GM23338 (cell line): Measurements from ENCODE around the gene PDLIM5. TPM values are rescaled to one million over a fixed set of nuclear protein-coding genes. Genes with fewer than 3 reads are reported as not detected.

Source experiments
- ATAC-seq: fragments of 200-7000 bp; cut with Tn5 transposase; 3 replicates; pipeline ENCODE4 v1.9.1; 2020
- DNase-seq: peaks from one replicate; pipeline ENCODE4 v3.0.0-alpha.2; 2015; ENCODE audit warnings: low spot score
- H2AFZ ChIP-seq: fragments of 200-600 bp; sonication (generic); 2 replicates; pipeline ENCODE4 v1.8.0; 2016; ENCODE audit warnings: antibody characterized with exemption, mild to moderate bottlenecking, moderate library complexity
- H3F3A ChIP-seq: fragments of 200-600 bp; sonication (generic); replicated peaks from 2 replicates; pipeline ENCODE4 v1.8.0; 2017; ENCODE audit warnings: antibody characterized with exemption, mixed run types, low read depth
- H3K27ac ChIP-seq: fragments of 200-600 bp; sonication (generic); 2 replicates; pipeline ENCODE4 v1.6.1; 2016; ENCODE audit warnings: low read depth
- H3K27me3 ChIP-seq: fragments of 200-600 bp; sonication (generic); 2 replicates; pipeline ENCODE4 v1.8.0; 2016; ENCODE audit warnings: mild to moderate bottlenecking, mixed run types, moderate library complexity; ENCODE audit not compliant: insufficient read depth
- H3K36me3 ChIP-seq: fragments of 200-600 bp; sonication (generic); 2 replicates; pipeline ENCODE4 v1.8.0; 2016; ENCODE audit warnings: mild to moderate bottlenecking; ENCODE audit not compliant: insufficient read depth
- H3K4me1 ChIP-seq: fragments of 200-600 bp; sonication (generic); 2 replicates; pipeline ENCODE4 v1.8.0; 2016; ENCODE audit warnings: mild to moderate bottlenecking, moderate library complexity; ENCODE audit not compliant: insufficient read depth
- H3K4me2 ChIP-seq: fragments of 200-600 bp; sonication (generic); 2 replicates; pipeline ENCODE4 v1.7.1; 2017; ENCODE audit warnings: mixed run types
- H3K4me3 ChIP-seq: fragments of 200-600 bp; sonication (generic); 2 replicates; pipeline ENCODE4 v1.6.1; 2016; ENCODE audit warnings: mixed run types
- H3K79me2 ChIP-seq: fragments of 200-600 bp; sonication (generic); replicated peaks from 2 replicates; pipeline ENCODE4 v1.8.0; 2017; ENCODE audit warnings: mild to moderate bottlenecking; ENCODE audit not compliant: insufficient read depth
- H3K9me2 ChIP-seq: fragments of 200-600 bp; sonication (generic); 2 replicates; pipeline ENCODE4 v1.8.0; 2017; ENCODE audit not compliant: insufficient read depth
- H4K20me1 ChIP-seq: fragments of 200-600 bp; sonication (generic); replicated peaks from 2 replicates; pipeline ENCODE4 v1.8.0; 2017; ENCODE audit warnings: mild to moderate bottlenecking; ENCODE audit not compliant: insufficient read depth
- H3K27ac Mint-ChIP-seq: 2 replicates; pipeline ENCODE4 v1.8.0; 2020; ENCODE audit warnings: inconsistent platforms, mild to moderate bottlenecking, moderate library complexity, mixed read lengths
- H3K27me3 Mint-ChIP-seq: 3 replicates; pipeline ENCODE4 v1.8.0; 2022; ENCODE audit warnings: low read depth, mild to moderate bottlenecking, moderate library complexity, mixed read lengths, inconsistent platforms; ENCODE audit not compliant: insufficient read depth, poor library complexity
- H3K36me3 Mint-ChIP-seq: 3 replicates; pipeline ENCODE4 v1.8.0; 2021; ENCODE audit warnings: low read depth, mild to moderate bottlenecking, inconsistent platforms, moderate library complexity, mixed read lengths
- H3K4me1 Mint-ChIP-seq: 3 replicates; pipeline ENCODE4 v1.8.0; 2020; ENCODE audit warnings: mild to moderate bottlenecking, inconsistent platforms, mixed read lengths
- H3K4me3 Mint-ChIP-seq: 3 replicates; pipeline ENCODE4 v1.8.0; 2021; ENCODE audit warnings: moderate library complexity, mild to moderate bottlenecking, inconsistent platforms, mixed read lengths
- H3K9me3 Mint-ChIP-seq: 3 replicates; pipeline ENCODE4 v1.8.0; 2020; ENCODE audit warnings: moderate library complexity, mild to moderate bottlenecking, inconsistent platforms, mixed read lengths
- CREB1 ChIP-seq: fragments of 250-450 bp; sonication (Bioruptor Pico); IDR thresholded peaks from 2 replicates; pipeline ENCODE4 v1.5.0; 2020; ENCODE audit warnings: low read depth, mild to moderate bottlenecking, moderate library complexity
- CTCF ChIP-seq, 2 experiments: fragments of 200-600 bp in 1 of 2; sonication (generic) in 1 of 2; conservative IDR thresholded peaks; 2 replicates each; pipeline versions ENCODE4 v1.5.1 to v1.6.1; 2016 to 2017; ENCODE audit warnings: antibody characterized with exemption in 2 of 2, low read depth in 2 of 2, mild to moderate bottlenecking in 2 of 2, moderate library complexity in 1 of 2
- ETS1 ChIP-seq: IDR thresholded peaks from 2 replicates; pipeline ENCODE4 v1.6.1; 2016; ENCODE audit warnings: antibody characterized with exemption
- EZH2 ChIP-seq: fragments of 200-600 bp; sonication (generic); IDR thresholded peaks from one replicate; pipeline ENCODE4 v1.8.0; 2017; ENCODE audit warnings: antibody characterized with exemption, mild to moderate bottlenecking, low read depth; ENCODE audit not compliant: unreplicated experiment
- EZH2phosphoT487 ChIP-seq: fragments of 200-600 bp; sonication (generic); IDR thresholded peaks from one replicate; pipeline ENCODE4 v1.8.1; 2018; ENCODE audit warnings: antibody characterized with exemption; ENCODE audit not compliant: unreplicated experiment
- JUNB ChIP-seq: IDR thresholded peaks from one replicate; pipeline ENCODE4 v1.6.1; 2016; ENCODE audit warnings: antibody characterized with exemption; ENCODE audit not compliant: unreplicated experiment
- NANOG ChIP-seq: IDR thresholded peaks from 2 replicates; pipeline ENCODE4 v1.6.1; 2016; ENCODE audit warnings: antibody characterized with exemption, borderline replicate concordance
- POLR2AphosphoS5 ChIP-seq: IDR thresholded peaks from 2 replicates; pipeline ENCODE4 v1.6.1; 2016; ENCODE audit warnings: antibody characterized with exemption, low read depth
- REST ChIP-seq: IDR thresholded peaks from one replicate; pipeline ENCODE4 v1.6.1; 2018; ENCODE audit warnings: antibody characterized with exemption; ENCODE audit not compliant: unreplicated experiment
- STAT1 ChIP-seq: IDR thresholded peaks from one replicate; pipeline ENCODE4 v1.6.1; 2016; ENCODE audit warnings: antibody characterized with exemption; ENCODE audit not compliant: unreplicated experiment
- ZNF114 ChIP-seq: fragments of 250-450 bp; sonication (Bioruptor Pico); IDR thresholded peaks from 2 replicates; pipeline ENCODE4 v1.5.0; 2020; ENCODE audit warnings: mild to moderate bottlenecking, moderate library complexity
- ZNF331 ChIP-seq: fragments of 250-450 bp; sonication (Bioruptor Pico); IDR thresholded peaks from 2 replicates; pipeline ENCODE4 v1.5.0; 2020; ENCODE audit warnings: low read depth, mild to moderate bottlenecking, moderate library complexity
- ZNF462 ChIP-seq: fragments of 250-450 bp; sonication (Bioruptor Pico); IDR thresholded peaks from 2 replicates; pipeline ENCODE4 v1.5.0; 2020; ENCODE audit warnings: mild to moderate bottlenecking, moderate library complexity
- polyA plus RNA-seq: library from polyadenylated mRNA; unstranded; fragments of >200 nt; fragmentation: Nextera tagmentation; extraction: Ambion mirVana; gene quantifications from 2 replicates; pipeline ENCODE4 v1.2.1, GENCODE V29; 2016
- total RNA-seq: library from RNA; depleted of rRNA; stranded (reverse); fragments of >200 nt; shearing (Covaris generic); gene quantifications from 2 replicates; pipeline ENCODE4 v1.2.3, GENCODE V29; 2014

Gene PDLIM5
- total and polyA plus RNA-seq, 2 experiments from 2014 or later = 45.2 to 53.0 TPM

- Histone ChIP-seq H3K4me2 (no peak overlapping the region), H3K79me2 (no peaks in the 10 kb centered on the region), H3K27ac (no peak overlapping the region), H3F3A (no peaks in the 10 kb centered on the region), H3K27me3 (no peaks in the 10 kb centered on the region), H3K4me1 (no peaks in the 10 kb centered on the region), H3K9me2 (no peaks in the 10 kb centered on the region), H2AFZ (no peak overlapping the region), H3K4me3 (no peak overlapping the region), H4K20me1 (no peaks in the 10 kb centered on the region), H3K36me3 (no peaks in the 10 kb centered on the region)
- no peak overlapping the region for H3K27ac Mint-ChIP-seq
- TF ChIP-seq ZNF114 (no peak), ZNF462 (no peak), EZH2 (no peak), CREB1 (no peak), EZH2phosphoT487 (no peak), JUNB (no peak), REST (no peak), POLR2AphosphoS5 (no peak), CTCF (conservative IDR thresholded peaks at IDR 0.05; ENCODE audit: low read depth in 2 of 2) (no peak), NANOG (no peak), ETS1 (no peak), STAT1 (no peak), ZNF331 (no peak)
- H3K27me3 Mint-ChIP-seq = no peaks in the 10 kb centered on the region
- H3K36me3 Mint-ChIP-seq = no peaks in the 10 kb centered on the region
- H3K4me1 Mint-ChIP-seq = no peaks in the 10 kb centered on the region
- ATAC-seq = no peak
- no peak overlapping the region for H3K4me3 Mint-ChIP-seq
- DNase-seq = no peak
- no peaks in the 10 kb centered on the region for H3K9me3 Mint-ChIP-seq
Measured at GRCh38 chr4:94636004-94636403, 184.3 kb downstream of the PDLIM5 start.
